NCI-H2107 treated with DMSO at 0.1 percent for 48 hours (cell line): ENCODE data around the gene PNMT.
A peak's percentile ranks its signal among the peaks of the same experiment; 100 is the strongest.
"Not testable (repeated sequence)": the region's sequence is repeated elsewhere in the genome, so short reads cannot be mapped to it uniquely, and the experiment has no call there.

Experiments used
- DNase-seq: peaks from one replicate; lab custom pipeline; 2025; ENCODE audit not compliant: unreplicated experiment; lab: John Stamatoyannopoulos, UW

Gene PNMT

GRCh38 chr17:39687101-39687545, 18.9 kb downstream of the PNMT start:
- no peak for DNase-seq

- DNase-seq = peak; percentile 92
Measured at GRCh38 chr17:39687546-39688474, 19.6 kb downstream of the PNMT start, which contains the start of gene PGAP3. Gene PGAP3, minus strand, starts transcription at chr17:39688057. Its CDS starts 43 bp downstream, at chr17:39688014.

DNA sequence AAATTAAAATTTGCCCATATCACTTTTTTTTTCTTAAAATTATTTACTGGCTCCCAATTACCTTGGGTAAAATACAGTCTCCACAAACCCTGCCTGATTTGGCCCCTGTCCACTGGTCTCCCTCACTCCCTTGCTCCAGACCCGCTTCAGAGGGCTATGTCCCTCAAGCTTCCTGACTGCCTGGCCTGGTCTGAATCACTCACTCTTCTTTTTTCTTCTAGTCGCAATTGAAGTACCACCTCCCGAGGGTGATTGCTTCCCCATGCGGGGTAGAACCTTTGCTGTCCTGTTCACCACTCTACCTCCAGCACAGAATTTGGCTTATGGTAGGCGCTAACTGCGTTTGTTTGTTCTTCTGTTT, 20.2 kb downstream of the PNMT start:
- no peak for DNase-seq

DNA sequence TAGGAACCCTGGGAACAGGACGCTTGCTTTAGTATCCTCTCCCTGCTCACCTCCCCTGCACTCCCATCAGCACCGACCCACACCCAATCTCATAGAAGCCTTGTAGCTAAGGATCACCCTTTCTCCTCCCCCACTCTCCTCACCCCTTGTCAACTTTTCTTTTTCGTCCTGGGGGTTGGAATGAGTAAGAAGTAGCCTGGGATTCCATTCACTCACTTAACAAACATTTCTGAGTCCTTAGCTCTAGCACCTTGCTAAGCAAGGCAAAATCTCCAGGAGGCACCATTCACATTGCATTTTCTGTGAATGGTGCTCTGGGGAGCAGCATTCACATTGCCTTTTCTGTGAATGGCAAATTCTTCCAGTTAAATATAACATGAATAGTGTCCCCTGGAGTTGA, 20.7 kb downstream of the PNMT start:
- DNase-seq = no peak

- DNase-seq = no peak
Measured at GRCh38 chr17:39694593-39694992, 26.3 kb downstream of the PNMT start.

DNA sequence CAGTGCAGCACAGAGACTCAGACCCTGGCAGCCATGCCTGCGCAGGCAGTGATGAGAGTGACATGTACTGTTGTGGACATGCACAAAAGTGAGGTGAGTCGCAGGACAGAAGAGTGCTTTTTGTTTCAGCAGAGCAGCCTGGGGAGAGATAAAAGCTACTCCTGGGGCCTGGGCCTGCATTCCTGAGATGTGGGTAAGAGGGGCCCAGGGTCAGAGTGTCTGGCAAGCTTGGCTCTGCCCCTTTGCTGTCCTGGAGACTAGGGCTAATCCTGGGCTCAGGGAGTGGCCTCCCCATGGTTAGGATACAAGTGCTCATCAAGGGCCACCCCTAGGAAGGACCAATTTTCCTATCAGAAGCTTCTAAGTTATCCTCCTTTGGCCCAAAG, 26.8 kb downstream of the PNMT start:
- no peak for DNase-seq

DNA sequence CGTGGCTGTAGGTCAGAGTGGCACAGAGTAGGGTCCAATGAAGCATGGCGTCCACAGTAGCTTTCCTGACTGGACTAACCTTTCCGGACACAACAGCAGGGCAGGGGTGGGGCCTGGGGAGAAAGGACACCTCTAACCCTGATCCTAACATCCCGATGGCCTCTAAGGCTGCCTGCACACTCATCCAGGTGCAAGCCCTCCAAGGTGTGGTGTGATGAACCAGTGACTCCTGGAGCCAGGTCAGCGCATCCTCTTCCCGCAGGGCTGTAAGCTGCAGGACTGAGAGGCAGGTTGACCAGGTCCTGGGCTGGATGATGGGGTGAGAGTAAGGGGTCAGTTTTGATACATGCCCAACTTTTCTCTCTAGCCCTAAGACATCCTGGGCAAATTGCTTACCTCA, 28.5 kb downstream of the PNMT start:
- no peak for DNase-seq

GRCh38 chr17:39697961-39698360, 29.7 kb downstream of the PNMT start:
- no peak for DNase-seq

- DNase-seq = not testable (repeated sequence)
Measured at GRCh38 chr17:39699157-39699817, 31.0 kb downstream of the PNMT start.

GRCh38 chr17:39699818-39700147, 31.5 kb downstream of the PNMT start, which contains the start of gene ERBB2:
Gene ERBB2, plus strand, starts transcription at chr17:39700064. Its CDS starts 175 bp downstream, at chr17:39700239.
- DNase-seq = no peak

GRCh38 chr17:39700148-39700987, 32.1 kb downstream of the PNMT start:
- DNase-seq = no peak

- no peak for DNase-seq
Measured at GRCh38 chr17:39701012-39701783, 32.9 kb downstream of the PNMT start.

GRCh38 chr17:39701784-39702422, 33.6 kb downstream of the PNMT start:
- DNase-seq = no peak

DNA sequence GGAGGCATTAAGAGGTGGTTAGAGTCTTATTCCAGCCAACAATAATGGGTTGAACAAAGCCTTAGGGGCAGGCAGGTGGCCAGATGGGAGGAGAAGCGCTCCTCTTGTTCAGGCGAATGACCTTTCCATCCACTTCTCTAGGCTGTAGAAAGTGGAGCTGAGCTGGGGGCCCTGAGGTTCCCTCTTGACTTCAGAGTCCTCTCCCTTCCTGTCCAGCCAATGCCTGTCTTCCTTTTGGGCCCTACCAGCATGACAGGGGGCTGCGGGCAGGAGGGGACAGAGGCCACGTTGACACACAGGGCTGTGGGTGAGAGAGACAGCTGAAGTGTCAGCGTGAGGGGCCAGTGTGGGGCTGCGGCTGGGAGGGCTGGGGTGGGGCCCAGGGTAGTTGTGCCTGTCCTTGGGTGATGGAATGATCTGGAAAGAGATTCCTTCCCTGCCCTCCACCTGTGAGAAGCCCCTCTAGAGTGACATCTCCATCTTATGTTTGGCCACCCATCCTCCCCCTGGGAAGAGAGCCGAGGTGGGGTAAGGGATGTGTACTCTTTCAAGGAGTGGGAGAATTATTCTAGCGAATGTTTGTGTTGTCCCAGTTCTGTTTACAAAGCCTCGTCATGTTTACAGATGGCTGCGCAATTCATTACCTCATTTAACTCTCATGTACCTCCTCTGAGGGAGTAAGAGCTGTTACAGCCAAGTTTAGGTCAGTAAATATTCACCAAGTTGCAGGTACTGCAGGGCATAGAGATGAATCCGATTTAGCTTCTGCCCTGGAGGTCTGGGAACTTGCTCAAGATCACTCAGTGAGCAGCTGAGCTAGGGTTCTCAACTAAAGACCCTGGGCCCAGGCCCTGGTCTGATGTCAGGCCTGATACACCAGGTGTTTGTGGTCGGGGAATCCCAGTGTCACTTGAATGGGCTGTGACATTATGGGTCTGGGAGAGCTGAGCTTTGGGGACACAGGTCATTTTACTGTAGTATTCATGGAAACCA, 34.9 kb downstream of the PNMT start:
- no peak for DNase-seq

DNA sequence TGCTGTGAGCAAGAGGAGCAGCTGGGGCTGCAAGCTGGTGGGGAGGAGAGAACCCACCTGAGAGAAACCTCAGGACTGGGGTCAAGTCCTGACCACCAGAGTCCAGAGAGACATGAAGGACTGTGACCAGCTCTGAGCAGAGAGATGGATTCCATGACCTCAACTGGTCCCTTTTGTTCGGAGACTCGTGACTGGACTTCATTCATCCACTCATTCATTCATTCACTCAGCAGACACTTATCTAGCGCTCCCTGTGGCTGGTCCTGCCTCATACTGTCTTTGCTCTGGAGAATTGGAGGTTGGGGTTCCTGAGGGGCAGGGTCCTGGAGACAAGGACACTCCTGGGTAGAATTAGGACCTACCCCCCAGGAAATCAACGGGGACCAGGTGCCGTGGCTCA, 35.7 kb downstream of the PNMT start:
- DNase-seq = no peak

DNA sequence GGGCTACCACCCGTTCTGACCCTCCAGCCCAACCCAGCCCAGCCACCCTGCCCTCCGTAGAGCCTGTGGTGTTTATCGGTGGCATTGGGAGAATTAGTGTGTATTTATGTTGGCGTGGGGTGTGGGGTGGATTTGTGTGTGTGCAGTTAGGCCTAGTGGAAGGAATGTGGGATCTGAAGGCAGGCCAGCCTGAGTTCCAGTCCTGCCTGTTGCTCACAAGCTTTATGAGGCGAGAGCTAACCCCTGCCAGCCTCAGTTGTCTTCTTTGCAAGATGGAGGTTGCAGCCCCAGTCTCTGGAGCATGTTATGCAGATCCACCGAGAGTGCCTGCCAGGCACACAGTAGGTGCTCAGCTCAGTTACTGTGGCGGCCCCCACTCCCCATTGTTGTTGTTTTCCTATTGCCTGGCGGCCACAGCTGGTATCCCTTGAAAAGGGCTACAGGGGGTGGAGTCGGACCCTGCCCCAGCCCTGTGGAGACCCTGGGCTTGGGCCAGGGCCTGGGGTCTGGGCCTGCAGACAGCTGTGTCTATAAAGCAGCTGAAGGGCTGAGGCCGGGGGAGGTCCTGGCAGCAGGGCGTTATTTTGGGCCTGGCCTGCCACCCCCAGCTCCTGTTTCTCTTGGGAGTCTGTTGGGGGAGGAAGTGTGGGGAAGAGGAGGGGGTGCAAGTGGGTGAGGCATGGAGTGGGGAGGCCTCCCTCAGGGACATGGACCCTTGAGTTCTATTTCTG, 36.7 kb downstream of the PNMT start:
- DNase-seq = no peak

DNA sequence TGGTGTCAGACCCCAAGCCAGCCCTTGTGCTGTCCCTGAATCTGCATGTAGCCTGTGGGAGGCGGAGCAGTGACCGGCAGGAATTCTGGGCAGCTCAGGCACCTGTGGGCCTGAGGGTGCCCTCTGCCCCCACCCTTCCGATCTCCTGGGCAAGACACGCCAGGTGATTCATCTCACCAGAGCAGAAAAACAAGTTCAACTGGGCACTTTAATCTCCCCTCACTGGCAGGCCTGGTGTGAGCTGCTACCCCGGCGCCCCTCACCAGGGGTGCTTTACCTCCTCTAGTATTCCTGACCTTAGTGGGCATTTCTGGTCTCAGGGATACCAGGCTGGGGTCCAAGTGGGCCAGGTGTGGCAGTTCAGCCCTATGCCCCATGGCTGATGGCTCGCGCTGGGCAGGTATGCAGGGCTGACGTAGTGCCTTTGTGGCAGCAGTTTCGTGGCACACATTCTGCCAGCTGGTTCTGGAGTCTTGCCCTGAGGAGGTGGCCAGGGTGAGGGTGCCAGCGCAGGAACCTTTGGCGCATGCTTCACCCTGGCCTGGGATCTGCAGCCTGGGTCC, 37.6 kb downstream of the PNMT start:
- no peak for DNase-seq

DNA sequence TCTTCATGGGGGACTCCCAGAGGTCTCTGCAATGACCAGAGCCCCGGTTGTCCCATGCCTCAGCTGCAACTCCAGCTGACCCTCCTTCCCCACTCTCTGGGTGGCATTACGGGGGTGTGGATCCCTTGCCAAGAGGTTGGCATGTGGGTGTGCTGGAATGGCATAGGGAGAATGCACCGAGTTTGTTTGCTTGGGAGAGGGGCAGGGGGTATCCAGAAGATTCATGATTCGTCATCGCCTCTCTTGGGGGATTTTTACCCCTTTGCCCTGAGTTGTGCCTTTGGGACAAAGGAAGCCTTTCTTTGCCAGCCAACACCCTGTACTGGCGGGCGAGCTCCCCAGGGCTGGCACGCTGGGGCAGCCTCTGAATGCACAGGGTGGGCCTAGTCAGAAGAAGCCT, 38.1 kb downstream of the PNMT start:
- no peak for DNase-seq
